ENCODE measurements around the gene FYN. TPM values are rescaled to one million over a fixed set of nuclear protein-coding genes. Genes with fewer than 3 reads are reported as not detected.

FYN gene
- total RNA-seq, 4 donors from 2014 or later, result 37.8 to 65.8 (median 53.8) TPM

DNA sequence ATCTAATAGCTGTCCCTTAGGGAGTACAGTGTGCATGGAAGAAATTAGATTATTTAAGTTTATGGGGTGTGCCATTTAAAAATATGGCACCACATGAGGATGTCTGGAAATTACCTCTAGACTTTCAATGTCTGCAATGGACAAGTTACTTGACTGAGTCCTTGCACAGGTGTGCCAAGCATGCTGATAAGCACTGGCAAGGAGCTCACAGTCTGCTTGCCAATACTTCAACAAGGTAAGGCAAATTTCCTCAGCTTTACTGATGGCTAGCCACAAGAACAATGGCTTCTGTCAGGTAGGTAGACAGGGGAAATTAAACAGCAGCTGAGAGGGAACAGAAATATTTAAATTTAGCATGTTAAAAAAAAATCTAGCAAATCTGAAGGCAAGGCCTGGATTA is 176.4 kb downstream of the FYN start:
- Histone ChIP-seq H3K9me3 (no peaks in the 10 kb centered on the region), H3K4me3 (no peak overlapping the region), H3K4me1 (peaks cover 10 to 16% (median 14%) of the 10 kb centered on the region in 4 donors), H3K36me3 (peaks cover 0 to 76% (median 30%) of the 10 kb centered on the region in 4 donors), H3K27me3 (no peaks in the 10 kb centered on the region), H3K27ac (replicated peaks in 1 of 4) (no peak overlapping the region)
- no peak for TF ChIP-seq EP300 (IDR thresholded peaks at IDR 0.05)
- TF ChIP-seq, protein P1, sequence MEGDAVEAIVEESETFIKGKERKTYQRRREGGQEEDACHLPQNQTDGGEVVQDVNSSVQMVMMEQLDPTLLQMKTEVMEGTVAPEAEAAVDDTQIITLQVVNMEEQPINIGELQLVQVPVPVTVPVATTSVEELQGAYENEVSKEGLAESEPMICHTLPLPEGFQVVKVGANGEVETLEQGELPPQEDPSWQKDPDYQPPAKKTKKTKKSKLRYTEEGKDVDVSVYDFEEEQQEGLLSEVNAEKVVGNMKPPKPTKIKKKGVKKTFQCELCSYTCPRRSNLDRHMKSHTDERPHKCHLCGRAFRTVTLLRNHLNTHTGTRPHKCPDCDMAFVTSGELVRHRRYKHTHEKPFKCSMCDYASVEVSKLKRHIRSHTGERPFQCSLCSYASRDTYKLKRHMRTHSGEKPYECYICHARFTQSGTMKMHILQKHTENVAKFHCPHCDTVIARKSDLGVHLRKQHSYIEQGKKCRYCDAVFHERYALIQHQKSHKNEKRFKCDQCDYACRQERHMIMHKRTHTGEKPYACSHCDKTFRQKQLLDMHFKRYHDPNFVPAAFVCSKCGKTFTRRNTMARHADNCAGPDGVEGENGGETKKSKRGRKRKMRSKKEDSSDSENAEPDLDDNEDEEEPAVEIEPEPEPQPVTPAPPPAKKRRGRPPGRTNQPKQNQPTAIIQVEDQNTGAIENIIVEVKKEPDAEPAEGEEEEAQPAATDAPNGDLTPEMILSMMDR (IDR thresholded peaks at IDR 0.05), result no peak
- no peak for TF ChIP-seq POLR2A (IDR thresholded peaks at IDR 0.05; ENCODE audit: low read depth)
- TF ChIP-seq POLR2AphosphoS5 (IDR thresholded peaks at IDR 0.05), result no peak
- DNase-seq (ENCODE audit: extremely low spot score), result no peak
- intact Hi-C loops (cut with DNase I), result no loop called here

DNA sequence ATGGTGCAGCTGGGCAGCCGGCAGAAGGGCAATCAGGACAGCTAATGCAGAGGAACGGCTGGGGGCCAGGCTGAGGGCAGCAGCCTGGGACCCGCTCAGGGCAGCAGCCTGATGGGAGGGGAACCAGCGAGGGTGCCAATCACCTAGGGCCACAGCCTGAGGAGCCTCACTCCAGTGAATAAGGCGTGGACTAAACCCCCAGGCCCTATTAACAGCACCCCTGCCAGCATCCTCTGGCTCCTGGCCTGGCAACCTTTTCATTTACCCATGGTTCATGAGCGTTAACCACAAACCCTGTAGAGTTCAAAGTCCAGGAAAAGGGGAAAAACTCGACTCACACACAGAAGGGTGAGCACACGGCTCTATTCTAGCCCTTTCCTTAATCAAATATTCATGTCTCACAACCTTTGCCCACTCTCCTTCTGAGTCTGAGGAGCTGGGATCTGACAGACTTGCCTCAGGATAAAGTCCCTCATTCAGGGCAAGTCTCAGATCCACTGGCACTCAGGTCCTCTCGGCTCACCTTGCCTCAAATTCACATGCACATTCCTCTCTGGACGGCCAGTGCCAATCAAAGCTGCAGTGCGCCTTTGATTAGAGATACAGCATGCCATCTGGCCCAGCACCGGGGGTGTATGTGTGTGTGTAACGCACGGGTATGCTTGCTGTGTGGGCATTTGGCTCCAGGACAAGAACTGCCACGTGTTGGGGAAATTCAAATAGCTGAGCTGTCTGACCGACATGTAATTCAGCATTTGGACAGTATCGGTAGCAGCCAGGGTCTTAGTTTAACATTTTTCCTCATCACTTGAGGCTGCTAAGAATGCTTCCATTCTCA is 180.7 kb downstream of the FYN start:
- intact Hi-C loops (cut with DNase I), result no loop called here
- no peak for DNase-seq (ENCODE audit: extremely low spot score)
- H3K9me3 ChIP-seq, result no peaks in the 10 kb centered on the region
- no peaks in the 10 kb centered on the region for H3K27me3 ChIP-seq
- H3K4me1 ChIP-seq, result peaks cover 13 to 26% (median 24%) of the 10 kb centered on the region in 4 donors
- H3K4me3 ChIP-seq, result no peak overlapping the region
- WGBS, result 75% methylated on average over 16 of the region's 17 CpGs
- peak overlapping the region in 1 of 4 donors; percentile 2 for H3K27ac ChIP-seq (replicated peaks in 1 of 4)
- TF ChIP-seq EP300 (IDR thresholded peaks at IDR 0.05) (no peak), POLR2AphosphoS5 (IDR thresholded peaks at IDR 0.05) (no peak), POLR2A (IDR thresholded peaks at IDR 0.05; ENCODE audit: low read depth) (no peak)
- TF ChIP-seq, protein P1 (IDR thresholded peaks at IDR 0.05), result no peak
- H3K36me3 ChIP-seq, result peaks cover 0 to 67% (median 23%) of the 10 kb centered on the region in 4 donors

DNA sequence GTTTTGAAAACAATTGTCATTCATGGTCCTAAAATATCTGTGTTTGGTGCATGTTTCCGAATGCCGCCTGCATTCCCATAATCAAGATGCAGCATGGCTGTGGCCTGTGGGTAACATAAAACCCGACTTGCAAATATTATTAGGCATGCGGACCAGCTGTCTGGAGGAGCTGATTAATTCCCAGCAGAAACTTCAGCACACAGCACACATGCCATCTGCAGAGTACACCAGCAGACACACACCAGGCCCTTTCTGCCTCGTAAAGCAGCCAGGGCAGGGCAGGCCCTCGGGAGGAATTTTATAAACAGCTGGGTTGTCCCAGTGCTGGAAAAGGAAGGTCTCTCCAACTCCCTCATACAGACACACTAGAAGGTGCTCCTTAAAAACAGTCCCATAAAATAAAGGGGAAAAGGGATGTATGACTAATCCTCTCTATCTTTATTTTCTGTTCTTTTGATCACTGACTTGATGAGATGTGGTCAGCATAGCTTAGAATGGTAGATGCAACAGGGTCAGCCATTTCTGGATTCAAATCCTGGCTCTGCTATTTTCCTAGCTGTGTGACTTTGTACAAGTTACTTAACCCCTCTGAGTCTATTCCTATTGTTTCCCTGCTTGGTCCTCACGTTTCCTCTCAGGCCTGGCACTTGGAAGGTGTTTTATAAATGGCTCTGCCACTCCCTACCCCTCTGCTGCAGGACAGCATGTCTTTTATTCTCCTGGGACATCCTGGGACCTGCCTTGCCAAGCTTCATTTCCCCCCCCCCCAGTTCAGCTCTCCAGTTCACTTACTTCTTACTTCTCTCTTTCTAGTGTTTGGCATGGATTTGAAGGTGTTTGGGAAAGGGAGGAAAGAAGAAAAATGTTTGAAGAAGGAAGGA is 181.7 kb downstream of the FYN start:
- Histone ChIP-seq H3K27ac (replicated peaks in 1 of 4) (peak overlapping the region in 3 of 4 donors; percentile 19 to 45 (median 28)), H3K4me1 (peaks cover 15 to 28% (median 24%) of the 10 kb centered on the region in 4 donors), H3K27me3 (no peaks in the 10 kb centered on the region), H3K36me3 (peaks cover 0 to 61% (median 23%) of the 10 kb centered on the region in 4 donors), H3K4me3 (no peak overlapping the region), H3K9me3 (no peaks in the 10 kb centered on the region)
- WGBS, result 39% methylated on average over 7 of the region's 7 CpGs
- intact Hi-C loops (cut with DNase I), result no loop called here
- TF ChIP-seq POLR2AphosphoS5 (IDR thresholded peaks at IDR 0.05) (peak in 1 of 2 donors; percentile 26), POLR2A (IDR thresholded peaks at IDR 0.05; ENCODE audit: low read depth) (no peak)
- DNase-seq (ENCODE audit: extremely low spot score), result no peak

DNA sequence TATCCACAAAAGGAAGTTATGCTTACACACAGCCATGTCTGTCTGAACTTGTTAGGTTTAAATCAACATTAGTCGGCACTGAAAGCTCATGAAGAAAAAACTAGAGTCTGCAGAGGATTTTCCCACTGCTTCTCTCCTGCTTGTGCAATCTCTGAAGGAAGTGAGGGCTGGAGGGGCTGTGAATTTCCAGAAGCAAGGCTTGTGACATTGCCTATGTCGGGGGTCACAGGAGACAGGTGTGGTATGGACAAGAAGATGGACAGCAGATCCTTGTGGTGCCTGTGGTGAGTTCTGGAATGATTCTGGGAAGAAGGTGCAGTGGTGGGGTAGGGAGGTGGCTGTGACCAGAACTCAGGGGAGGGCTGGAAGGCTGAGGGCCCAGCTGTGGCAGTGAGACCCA is 183.3 kb downstream of the FYN start:
- DNase-seq (ENCODE audit: extremely low spot score), result no peak
- peaks cover 0 to 55% (median 23%) of the 10 kb centered on the region in 4 donors for H3K36me3 ChIP-seq
- H3K27ac ChIP-seq (replicated peaks in 1 of 4), result no peak overlapping the region
- no peak overlapping the region for H3K4me3 ChIP-seq
- TF ChIP-seq EP300 (IDR thresholded peaks at IDR 0.05) (no peak), POLR2A (IDR thresholded peaks at IDR 0.05; ENCODE audit: low read depth) (no peak), POLR2AphosphoS5 (IDR thresholded peaks at IDR 0.05) (no peak)
- TF ChIP-seq, protein P1 (IDR thresholded peaks at IDR 0.05), result no peak
- intact Hi-C loops (cut with DNase I), result no loop called here
- WGBS, result 82% methylated on average over 2 of the region's 2 CpGs
- no peaks in the 10 kb centered on the region for H3K9me3 ChIP-seq
- H3K27me3 ChIP-seq, result no peaks in the 10 kb centered on the region
- peaks cover 31 to 41% (median 35%) of the 10 kb centered on the region in 4 donors for H3K4me1 ChIP-seq

DNA sequence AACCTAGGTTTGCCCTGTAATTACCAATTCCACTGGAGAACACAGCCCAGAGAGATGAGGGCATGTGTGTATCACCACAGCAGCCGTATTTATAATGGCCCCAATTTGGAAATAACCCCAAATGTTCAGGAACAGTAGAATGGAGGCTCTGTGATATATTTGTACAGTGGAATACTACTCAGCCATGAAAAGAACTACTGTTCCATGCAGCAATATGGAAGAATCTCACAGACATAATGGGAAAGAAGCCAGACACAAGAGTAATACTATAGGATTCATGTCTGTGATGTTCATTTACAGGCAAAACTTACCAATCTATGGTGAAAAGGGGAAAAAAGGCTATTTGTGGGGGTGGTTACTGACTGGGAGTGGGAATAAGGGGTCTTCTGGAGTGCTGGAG is 183.8 kb downstream of the FYN start:
- 100% methylated on average over 1 of the region's 1 CpG for WGBS
- Histone ChIP-seq H3K27me3 (no peaks in the 10 kb centered on the region), H3K36me3 (peaks cover 0 to 56% (median 22%) of the 10 kb centered on the region in 4 donors), H3K4me1 (peaks cover 34 to 46% (median 40%) of the 10 kb centered on the region in 4 donors), H3K27ac (replicated peaks in 1 of 4) (no peak overlapping the region), H3K4me3 (no peak overlapping the region), H3K9me3 (no peaks in the 10 kb centered on the region)
- TF ChIP-seq, protein P1 (IDR thresholded peaks at IDR 0.05), result no peak
- no peak for TF ChIP-seq POLR2AphosphoS5 (IDR thresholded peaks at IDR 0.05)
- TF ChIP-seq POLR2A (IDR thresholded peaks at IDR 0.05; ENCODE audit: low read depth), result no peak
- TF ChIP-seq EP300 (IDR thresholded peaks at IDR 0.05), result no peak
- DNase-seq (ENCODE audit: extremely low spot score), result no peak
- intact Hi-C loops (cut with DNase I), result no loop called here

Data from esophagus muscularis mucosa (tissue), 4 donors.